ENCODE results near the gene NCEH1.

The NCEH1 gene

GRCh38 chr3:172651936-172652625, 58.8 kb downstream of the NCEH1 start:
- TF ChIP-seq MYC (IDR thresholded peaks at IDR 0.05; ENCODE audit: low read depth, low read length) (no peak), POLR2A (IDR thresholded peaks at IDR 0.05; ENCODE audit: extremely low read depth, insufficient read length) (no peak), CTCF (IDR thresholded peaks at IDR 0.05; ENCODE audit: low read depth, low read length) (no peak), MAX (IDR thresholded peaks at IDR 0.05; ENCODE audit: low read depth, low read length) (no peak)
- no peak for DNase-seq (ENCODE audit: low read depth)
- H3K4me3 ChIP-seq (ENCODE audit: low read depth, low read length) = no peak overlapping the region

- no peak for TF ChIP-seq MAX (IDR thresholded peaks at IDR 0.05; ENCODE audit: low read depth, low read length)
- TF ChIP-seq CTCF (IDR thresholded peaks at IDR 0.05; ENCODE audit: low read depth, low read length) = no peak
- TF ChIP-seq POLR2A (IDR thresholded peaks at IDR 0.05; ENCODE audit: extremely low read depth, insufficient read length) = no peak
- TF ChIP-seq MYC (IDR thresholded peaks at IDR 0.05; ENCODE audit: low read depth, low read length) = no peak
- no peak overlapping the region for H3K4me3 ChIP-seq (ENCODE audit: low read depth, low read length)
- no peak for DNase-seq (ENCODE audit: low read depth)
These were observed 60.9 kb downstream of the NCEH1 start for GRCh38 chr3:172649987-172650386.

- H3K4me3 ChIP-seq (ENCODE audit: low read depth, low read length) = no peak overlapping the region
- no peak for TF ChIP-seq MYC (IDR thresholded peaks at IDR 0.05; ENCODE audit: low read depth, low read length)
- TF ChIP-seq MAX (IDR thresholded peaks at IDR 0.05; ENCODE audit: low read depth, low read length) = no peak
- no peak for TF ChIP-seq CTCF (IDR thresholded peaks at IDR 0.05; ENCODE audit: low read depth, low read length)
- no peak for TF ChIP-seq POLR2A (IDR thresholded peaks at IDR 0.05; ENCODE audit: extremely low read depth, insufficient read length)
- DNase-seq (ENCODE audit: low read depth) = peak; percentile 33
These were observed 62.1 kb downstream of the NCEH1 start for GRCh38 chr3:172648747-172649146.

GRCh38 chr3:172647823-172648222, 63.0 kb downstream of the NCEH1 start:
- H3K4me3 ChIP-seq (ENCODE audit: low read depth, low read length) = no peak overlapping the region
- DNase-seq (ENCODE audit: low read depth) = no peak
- TF ChIP-seq POLR2A (IDR thresholded peaks at IDR 0.05; ENCODE audit: extremely low read depth, insufficient read length) (no peak), CTCF (IDR thresholded peaks at IDR 0.05; ENCODE audit: low read depth, low read length) (no peak)

- TF ChIP-seq MYC (IDR thresholded peaks at IDR 0.05; ENCODE audit: low read depth, low read length) = no peak
- no peak overlapping the region for H3K4me3 ChIP-seq (ENCODE audit: low read depth, low read length)
- no peak for DNase-seq (ENCODE audit: low read depth)
These were observed 63.8 kb downstream of the NCEH1 start for GRCh38 chr3:172647080-172647479.

- DNase-seq (ENCODE audit: low read depth) = no peak
- H3K4me3 ChIP-seq (ENCODE audit: low read depth, low read length) = no peak overlapping the region
- TF ChIP-seq CTCF (IDR thresholded peaks at IDR 0.05; ENCODE audit: low read depth, low read length) (no peak), MAX (IDR thresholded peaks at IDR 0.05; ENCODE audit: low read depth, low read length) (no peak), POLR2A (IDR thresholded peaks at IDR 0.05; ENCODE audit: extremely low read depth, insufficient read length) (no peak)
These were observed 64.3 kb downstream of the NCEH1 start for GRCh38 chr3:172646439-172647015.
